Body of pancreas (tissue), 4 donors: ENCODE results near the gene TAF8.

Experiments used
- POLR2A ChIP-seq, 3 donors: fragments of 450-650 bp; IDR thresholded peaks; one replicate each; pipeline ENCODE4 v1.6.1; 2016; ENCODE audit warnings: antibody characterized with exemption in 3 of 3, mild to moderate bottlenecking in 2 of 3
- TF ChIP-seq, protein P1 (sequence below), 7 experiments: fragments of 450-650 bp in 4 of 7; fragments of 200-600 bp in 3 of 7; sonication (generic) in 3 of 7; IDR thresholded peaks; one replicate each; pipeline ENCODE4 v1.5.1; 2016 to 2019; ENCODE audit warnings: antibody characterized with exemption in 7 of 7

DNA sequence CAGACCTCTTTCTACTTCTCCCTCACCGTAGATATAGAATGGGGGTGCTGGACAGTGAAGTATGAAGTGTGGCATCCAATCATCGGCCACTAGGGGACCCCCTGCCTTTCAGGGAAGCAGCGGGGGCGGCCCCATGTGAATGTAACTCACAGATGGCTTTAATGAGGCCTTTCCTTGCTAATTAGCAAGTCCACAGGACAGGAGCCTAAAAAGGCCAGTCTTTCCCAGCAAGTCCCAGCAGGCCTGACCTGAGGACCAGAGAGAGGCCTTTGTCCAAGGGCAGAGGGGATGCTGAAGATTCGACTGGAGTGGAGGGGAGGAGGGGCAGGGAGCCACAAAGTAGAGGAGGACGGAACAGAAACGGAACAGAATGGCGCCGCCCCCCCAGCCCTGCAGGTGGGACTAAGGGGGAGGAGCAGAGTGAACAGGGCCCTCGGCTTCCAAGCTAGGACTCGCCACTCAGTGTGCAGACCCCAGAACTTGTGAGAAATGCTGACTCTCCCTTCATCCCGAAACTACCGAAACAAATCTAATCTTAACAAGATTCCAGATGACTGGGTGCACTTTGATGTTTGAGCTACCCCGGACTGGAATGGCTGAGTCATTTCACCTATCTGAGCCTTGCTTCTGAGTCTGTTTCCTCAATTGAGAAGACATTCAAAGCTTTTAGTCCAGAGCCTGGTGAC, 86.3 kb downstream of the TAF8 start:
- TF ChIP-seq, protein P1, sequence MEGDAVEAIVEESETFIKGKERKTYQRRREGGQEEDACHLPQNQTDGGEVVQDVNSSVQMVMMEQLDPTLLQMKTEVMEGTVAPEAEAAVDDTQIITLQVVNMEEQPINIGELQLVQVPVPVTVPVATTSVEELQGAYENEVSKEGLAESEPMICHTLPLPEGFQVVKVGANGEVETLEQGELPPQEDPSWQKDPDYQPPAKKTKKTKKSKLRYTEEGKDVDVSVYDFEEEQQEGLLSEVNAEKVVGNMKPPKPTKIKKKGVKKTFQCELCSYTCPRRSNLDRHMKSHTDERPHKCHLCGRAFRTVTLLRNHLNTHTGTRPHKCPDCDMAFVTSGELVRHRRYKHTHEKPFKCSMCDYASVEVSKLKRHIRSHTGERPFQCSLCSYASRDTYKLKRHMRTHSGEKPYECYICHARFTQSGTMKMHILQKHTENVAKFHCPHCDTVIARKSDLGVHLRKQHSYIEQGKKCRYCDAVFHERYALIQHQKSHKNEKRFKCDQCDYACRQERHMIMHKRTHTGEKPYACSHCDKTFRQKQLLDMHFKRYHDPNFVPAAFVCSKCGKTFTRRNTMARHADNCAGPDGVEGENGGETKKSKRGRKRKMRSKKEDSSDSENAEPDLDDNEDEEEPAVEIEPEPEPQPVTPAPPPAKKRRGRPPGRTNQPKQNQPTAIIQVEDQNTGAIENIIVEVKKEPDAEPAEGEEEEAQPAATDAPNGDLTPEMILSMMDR (IDR thresholded peaks at IDR 0.05), result no peak
- no peak for TF ChIP-seq POLR2A (IDR thresholded peaks at IDR 0.05)
